Esophagus squamous epithelium (tissue), 5 donors: Measurements from ENCODE around the gene SEC24D. TPM values are rescaled to one million over a fixed set of nuclear protein-coding genes. Genes with fewer than 3 reads are reported as not detected.

Experiments used
- DNase-seq: peaks from one replicate; lab custom pipeline; 2025; lab: John Stamatoyannopoulos, UW
- H3K27ac ChIP-seq, 4 donors: fragments of 200-600 bp; sonication (generic); one replicate each; pipeline ENCODE4 v1.5.1; 2016 to 2019; ENCODE audit warnings: mild to moderate bottlenecking in 1 of 4
- H3K27me3 ChIP-seq, 4 donors: fragments of 200-600 bp; sonication (generic); 1 replicate in 3 of 4; 2 replicates in 1 of 4; pipeline versions ENCODE4 v1.5.1 to v1.6.0; 2017 to 2021; ENCODE audit warnings: antibody characterized with exemption in 1 of 4
- H3K36me3 ChIP-seq, 3 donors: fragments of 200-600 bp; sonication (generic); one replicate each; pipeline ENCODE4 v1.5.1; 2016 to 2019
- H3K4me1 ChIP-seq, 3 donors: fragments of 200-600 bp; sonication (generic); one replicate each; pipeline ENCODE4 v1.5.1; 2017 to 2019
- H3K4me3 ChIP-seq, 4 donors: fragments of 200-600 bp; sonication (generic); 1 replicate in 3 of 4; 2 replicates in 1 of 4; pipeline ENCODE4 v1.5.1; 2016 to 2019; ENCODE audit warnings: mild to moderate bottlenecking in 2 of 4, moderate library complexity in 1 of 4
- H3K9me3 ChIP-seq, 3 donors: fragments of 200-600 bp; sonication (generic); one replicate each; pipeline ENCODE4 v1.5.1; 2016 to 2019
- POLR2A ChIP-seq, 4 donors: fragments of 450-650 bp; IDR thresholded peaks; one replicate each; pipeline ENCODE4 v1.6.1; 2017; ENCODE audit warnings: antibody characterized with exemption in 4 of 4, mild to moderate bottlenecking in 4 of 4, moderate library complexity in 3 of 4
- WGBS, 2 donors: methylation state at CpG; one replicate each; pipeline ENCODE4 v1.1.5; 2018; 5-methylcytosine and 5-hydroxymethylcytosine counted together
- intact Hi-C: fragments of 100-400 bp; cut with DNase I; formaldehyde crosslinking; loops from one replicate; pipeline ENCODE4 v1.15.0; 2022
- total RNA-seq, 4 donors: library from RNA; depleted of rRNA; stranded (reverse); fragments of >200 nt; gene quantifications; one replicate each; pipeline ENCODE4 v1.1.0, GENCODE V29; 2016
- TF ChIP-seq, protein P1 (sequence below), 6 experiments: fragments of 450-650 bp in 4 of 6; fragments of 200-600 bp in 2 of 6; sonication (generic) in 2 of 6; IDR thresholded peaks; one replicate each; pipeline ENCODE4 v1.5.1; 2016 to 2019; ENCODE audit warnings: antibody characterized with exemption in 6 of 6, mild to moderate bottlenecking in 4 of 6, moderate library complexity in 4 of 6
- donor health status: DM: yes; HTN: yes; CAD: no.

The SEC24D gene
- total RNA-seq, 4 donors from 2014 or later, result 18.5 to 33.6 (median 21.6) TPM

DNA sequence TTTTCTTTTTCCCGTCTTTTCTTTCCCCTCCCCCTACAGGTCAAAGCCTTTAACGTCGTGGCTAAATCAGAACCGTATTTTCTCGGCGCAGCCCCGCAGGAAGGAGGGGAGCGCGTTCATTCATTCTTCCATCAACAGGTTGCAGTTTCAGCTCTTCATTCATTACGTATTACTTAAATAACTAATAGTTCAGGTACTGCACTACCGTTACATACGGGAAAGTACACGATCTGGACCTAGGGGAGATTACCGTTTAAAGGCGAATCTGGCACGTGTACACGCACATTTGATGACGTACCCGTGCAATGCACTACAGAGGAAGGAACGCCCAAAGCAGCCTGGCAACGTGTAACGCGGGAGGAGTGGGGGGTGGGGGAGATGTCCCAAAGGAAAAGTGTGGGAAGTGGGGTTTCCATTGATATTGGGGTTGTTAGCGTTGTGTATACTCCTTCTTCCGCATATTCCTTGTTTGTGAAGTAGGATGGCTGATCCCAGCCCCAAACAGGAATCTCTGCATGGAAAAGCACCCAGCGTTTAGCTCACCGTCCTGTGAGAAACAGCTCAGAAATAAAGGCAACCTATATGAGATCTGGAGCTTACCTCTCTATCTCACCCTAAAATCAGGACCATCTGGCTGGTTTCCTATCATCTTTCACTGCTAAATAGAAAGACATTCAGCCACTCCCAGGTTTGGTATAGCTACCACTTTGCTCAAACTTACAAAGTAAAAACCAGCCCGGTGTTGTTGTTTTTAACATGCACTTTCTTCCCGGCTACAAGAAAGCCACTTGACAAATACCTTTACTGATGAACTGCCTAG is 585 bp upstream of the SEC24D start:
- Histone ChIP-seq H3K4me3 (peak overlapping the region; percentile 88 to 97 (median 90)), H3K9me3 (no peaks in the 10 kb centered on the region), H3K36me3 (peaks cover 0 to 18% (median 0%) of the 10 kb centered on the region in 3 donors), H3K4me1 (peaks cover 0 to 40% (median 3%) of the 10 kb centered on the region in 3 donors), H3K27ac (peak overlapping the region; percentile 89 to 99 (median 96)), H3K27me3 (no peaks in the 10 kb centered on the region)
- intact Hi-C loops, result no loop called here
- DNase-seq, result no peak
- TF ChIP-seq POLR2A (IDR thresholded peaks at IDR 0.05), result no peak
- TF ChIP-seq, protein P1, sequence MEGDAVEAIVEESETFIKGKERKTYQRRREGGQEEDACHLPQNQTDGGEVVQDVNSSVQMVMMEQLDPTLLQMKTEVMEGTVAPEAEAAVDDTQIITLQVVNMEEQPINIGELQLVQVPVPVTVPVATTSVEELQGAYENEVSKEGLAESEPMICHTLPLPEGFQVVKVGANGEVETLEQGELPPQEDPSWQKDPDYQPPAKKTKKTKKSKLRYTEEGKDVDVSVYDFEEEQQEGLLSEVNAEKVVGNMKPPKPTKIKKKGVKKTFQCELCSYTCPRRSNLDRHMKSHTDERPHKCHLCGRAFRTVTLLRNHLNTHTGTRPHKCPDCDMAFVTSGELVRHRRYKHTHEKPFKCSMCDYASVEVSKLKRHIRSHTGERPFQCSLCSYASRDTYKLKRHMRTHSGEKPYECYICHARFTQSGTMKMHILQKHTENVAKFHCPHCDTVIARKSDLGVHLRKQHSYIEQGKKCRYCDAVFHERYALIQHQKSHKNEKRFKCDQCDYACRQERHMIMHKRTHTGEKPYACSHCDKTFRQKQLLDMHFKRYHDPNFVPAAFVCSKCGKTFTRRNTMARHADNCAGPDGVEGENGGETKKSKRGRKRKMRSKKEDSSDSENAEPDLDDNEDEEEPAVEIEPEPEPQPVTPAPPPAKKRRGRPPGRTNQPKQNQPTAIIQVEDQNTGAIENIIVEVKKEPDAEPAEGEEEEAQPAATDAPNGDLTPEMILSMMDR (IDR thresholded peaks at IDR 0.05), result no peak
- 1 to 4% methylated on average over 28 to 29 of the region's 29 CpGs for WGBS, 2 donors

DNA sequence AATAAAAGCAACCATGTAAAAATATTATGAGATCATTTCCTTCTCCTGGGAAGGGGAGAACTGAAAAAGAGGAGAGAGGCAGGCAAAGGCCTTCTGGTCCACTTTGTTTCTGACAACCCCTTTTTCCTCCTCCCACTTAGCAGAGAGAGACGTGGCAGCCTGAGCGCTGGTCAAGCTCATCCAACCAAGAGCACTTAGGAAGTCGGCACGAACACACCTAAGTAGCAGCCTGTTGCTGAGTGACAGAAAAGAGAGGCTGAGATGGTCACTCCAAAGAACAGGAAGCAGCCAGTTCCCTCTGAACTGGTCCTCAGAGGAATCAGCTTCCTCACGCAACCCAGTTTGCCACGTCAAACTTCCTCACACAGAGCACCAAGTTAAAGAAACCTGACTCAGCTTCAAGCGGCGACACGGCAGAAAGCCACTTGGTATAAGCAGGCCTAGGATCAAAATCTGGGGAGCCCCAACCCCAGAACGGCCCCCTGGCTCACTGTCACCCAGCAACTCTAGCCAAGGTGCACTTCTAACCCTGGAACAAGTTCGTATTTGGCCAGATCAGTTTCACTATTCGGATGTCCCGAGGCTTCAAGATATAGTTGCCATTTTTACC is 861 bp downstream of the SEC24D start:
- Histone ChIP-seq H3K27me3 (no peaks in the 10 kb centered on the region), H3K4me3 (peak overlapping the region; percentile 88 to 97 (median 90)), H3K27ac (peak overlapping the region; percentile 89 to 99 (median 96)), H3K4me1 (peaks cover 0 to 51% (median 3%) of the 10 kb centered on the region in 3 donors), H3K9me3 (no peaks in the 10 kb centered on the region), H3K36me3 (peaks cover 0 to 33% (median 0%) of the 10 kb centered on the region in 3 donors)
- WGBS, 2 donors, result 0 to 2% methylated on average over 7 to 8 of the region's 13 CpGs
- intact Hi-C loops, result no loop called here
- TF ChIP-seq POLR2A (IDR thresholded peaks at IDR 0.05), result peak in 1 of 4 donors; percentile 62
- TF ChIP-seq, protein P1 (IDR thresholded peaks at IDR 0.05), result no peak
- peak; percentile 31 for DNase-seq

DNA sequence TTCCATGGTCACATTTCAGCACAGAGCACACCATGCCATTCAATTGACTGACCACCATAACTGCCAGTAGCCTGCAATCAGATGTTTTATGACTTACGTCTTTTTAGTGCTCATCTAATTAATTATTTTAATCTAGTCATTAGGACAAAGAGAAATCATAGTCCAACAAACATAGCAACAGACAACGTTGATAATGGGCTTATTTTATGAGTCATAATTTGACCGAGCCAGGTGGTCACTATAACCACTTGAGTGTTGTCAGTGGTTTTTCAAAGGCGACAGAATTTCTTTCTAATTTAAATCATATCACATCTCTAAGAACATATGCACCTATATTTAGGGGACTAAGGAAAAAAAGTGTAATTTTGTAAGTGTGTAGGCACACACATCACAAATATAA is 1.9 kb downstream of the SEC24D start:
- Histone ChIP-seq H3K27ac (peak overlapping the region in 1 of 4 donors; percentile 94), H3K36me3 (peaks cover 0 to 43% (median 0%) of the 10 kb centered on the region in 3 donors), H3K4me3 (no peak overlapping the region), H3K4me1 (peaks cover 0 to 54% (median 3%) of the 10 kb centered on the region in 3 donors), H3K27me3 (no peaks in the 10 kb centered on the region), H3K9me3 (no peaks in the 10 kb centered on the region)
- 40 to 51% methylated on average over 4 of the region's 4 CpGs for WGBS, 2 donors
- TF ChIP-seq, protein P1 (IDR thresholded peaks at IDR 0.05), result no peak
- no peak for TF ChIP-seq POLR2A (IDR thresholded peaks at IDR 0.05)
- DNase-seq, result no peak
- intact Hi-C loops, result no loop called here

DNA sequence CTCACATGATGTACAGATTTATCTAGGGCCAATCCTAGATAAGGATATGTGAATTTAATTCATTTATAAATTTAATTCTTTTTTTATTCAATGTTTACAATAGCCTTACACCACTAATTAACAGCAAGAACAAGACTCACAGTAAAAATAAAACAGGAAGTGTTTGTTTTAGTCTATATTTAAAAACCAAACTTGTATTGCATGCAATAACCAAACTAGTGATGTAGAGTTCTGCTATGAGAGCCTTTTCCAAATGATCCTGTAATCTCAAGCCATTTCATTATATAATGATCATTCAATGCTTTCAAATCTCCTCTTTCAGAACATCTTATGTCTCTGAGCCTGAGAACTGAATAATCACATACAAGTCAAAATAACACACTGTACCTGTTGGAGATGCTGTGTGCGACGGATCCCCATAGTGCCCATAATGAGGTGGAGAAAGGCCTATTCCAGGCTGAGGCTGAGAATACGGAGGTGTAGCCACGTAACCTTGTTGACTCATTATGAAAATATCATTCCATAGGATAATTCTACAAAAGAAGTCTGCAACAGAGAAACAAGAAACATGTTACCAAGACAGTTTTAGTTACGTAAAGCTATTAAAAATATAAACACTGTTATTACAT is 2.6 kb downstream of the SEC24D start:
- 80 to 88% methylated on average over 5 of the region's 5 CpGs for WGBS, 2 donors
- Histone ChIP-seq H3K4me3 (no peak overlapping the region), H3K4me1 (peaks cover 0 to 54% (median 3%) of the 10 kb centered on the region in 3 donors), H3K9me3 (no peaks in the 10 kb centered on the region), H3K36me3 (peaks cover 0 to 51% (median 0%) of the 10 kb centered on the region in 3 donors), H3K27ac (no peak overlapping the region), H3K27me3 (peaks cover 0 to 5% (median 0%) of the 10 kb centered on the region in 4 donors)
- DNase-seq, result no peak
- no peak for TF ChIP-seq POLR2A (IDR thresholded peaks at IDR 0.05)
- TF ChIP-seq, protein P1 (IDR thresholded peaks at IDR 0.05), result no peak
- intact Hi-C loops, result no loop called here
